Dermis blood vessel endothelial cell (primary cell): Measurements from ENCODE around the gene MMP24. TPM values are rescaled to one million over a fixed set of nuclear protein-coding genes. Genes with fewer than 3 reads are reported as not detected.
A peak's percentile ranks its signal among the peaks of the same experiment; 100 is the strongest.
"Not testable (repeated sequence)": the region's sequence is repeated elsewhere in the genome, so short reads cannot be mapped to it uniquely, and the experiment has no call there.

ENCODE experiments used
- DNase-seq: peaks from one replicate; pipeline ENCODE4 v3.0.0; 2010
- total RNA-seq: library from RNA; depleted of rRNA; stranded (reverse); fragments of >200 nt; gene quantifications from 2 replicates; pipeline ENCODE4 v1.2.3, GENCODE V29; 2014

Gene MMP24
- total RNA-seq, 1 donor from 2014 or later, result 0.68 TPM

DNA sequence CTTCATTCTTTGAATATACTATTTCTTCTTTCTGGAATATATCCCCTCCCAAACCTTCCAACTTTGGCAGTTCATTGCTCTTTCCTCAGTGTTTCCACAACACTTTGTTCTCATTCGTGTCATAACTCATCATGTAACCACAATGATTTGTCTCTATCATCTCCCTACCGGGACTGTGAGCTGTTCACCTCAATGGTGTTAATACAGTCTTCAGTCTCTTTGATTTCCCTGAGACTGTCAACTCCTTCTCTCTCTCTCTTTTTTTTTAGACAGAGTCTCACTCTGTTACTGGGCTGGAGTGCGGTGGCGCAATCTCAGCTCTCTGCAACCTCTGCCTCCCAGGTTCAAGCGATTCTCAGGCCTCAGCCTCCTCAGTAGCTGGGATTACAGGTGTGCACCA, 2.5 kb upstream of the MMP24 start:
- no peak for DNase-seq

GRCh38 chr20:35224536-35224935, 2.0 kb upstream of the MMP24 start:
- no peak for DNase-seq

DNA sequence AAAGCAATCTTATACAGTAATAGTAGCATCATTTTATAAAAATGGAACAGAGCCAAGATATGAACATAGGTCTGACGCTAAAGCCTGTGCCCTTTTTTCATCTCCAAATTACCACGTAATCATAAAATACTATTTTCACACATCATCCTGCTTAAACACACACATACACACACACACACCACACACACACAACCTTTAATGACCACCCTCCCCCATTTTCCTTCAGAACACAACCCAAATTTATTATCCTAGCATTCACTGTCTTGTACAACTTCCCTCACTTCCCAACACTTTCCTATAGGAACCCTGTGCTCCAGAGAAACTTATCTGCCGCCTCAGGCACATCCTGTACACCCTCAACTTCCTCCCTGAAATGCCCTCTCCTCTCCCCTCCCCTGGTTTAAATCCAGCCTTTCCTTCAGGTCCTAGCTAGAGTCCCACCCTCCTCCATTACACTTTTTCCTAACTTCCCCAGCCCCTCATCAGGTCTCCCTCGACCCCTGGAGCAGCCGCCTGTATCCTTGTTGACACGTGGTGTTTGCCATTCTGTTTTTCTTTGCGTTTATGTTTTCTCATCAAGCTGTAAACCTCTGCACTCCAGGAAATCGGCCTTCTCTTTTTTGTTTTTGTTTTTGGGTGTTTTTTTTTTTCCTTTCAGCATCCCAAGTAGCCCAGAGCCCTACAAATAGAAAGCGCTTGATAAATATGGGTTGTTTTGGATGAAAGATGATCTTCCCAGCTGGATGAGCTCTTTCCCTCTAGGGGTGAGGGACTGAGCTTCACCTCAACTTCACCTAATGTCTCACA, 968 bp upstream of the MMP24 start:
- DNase-seq, result peak; percentile 86

DNA sequence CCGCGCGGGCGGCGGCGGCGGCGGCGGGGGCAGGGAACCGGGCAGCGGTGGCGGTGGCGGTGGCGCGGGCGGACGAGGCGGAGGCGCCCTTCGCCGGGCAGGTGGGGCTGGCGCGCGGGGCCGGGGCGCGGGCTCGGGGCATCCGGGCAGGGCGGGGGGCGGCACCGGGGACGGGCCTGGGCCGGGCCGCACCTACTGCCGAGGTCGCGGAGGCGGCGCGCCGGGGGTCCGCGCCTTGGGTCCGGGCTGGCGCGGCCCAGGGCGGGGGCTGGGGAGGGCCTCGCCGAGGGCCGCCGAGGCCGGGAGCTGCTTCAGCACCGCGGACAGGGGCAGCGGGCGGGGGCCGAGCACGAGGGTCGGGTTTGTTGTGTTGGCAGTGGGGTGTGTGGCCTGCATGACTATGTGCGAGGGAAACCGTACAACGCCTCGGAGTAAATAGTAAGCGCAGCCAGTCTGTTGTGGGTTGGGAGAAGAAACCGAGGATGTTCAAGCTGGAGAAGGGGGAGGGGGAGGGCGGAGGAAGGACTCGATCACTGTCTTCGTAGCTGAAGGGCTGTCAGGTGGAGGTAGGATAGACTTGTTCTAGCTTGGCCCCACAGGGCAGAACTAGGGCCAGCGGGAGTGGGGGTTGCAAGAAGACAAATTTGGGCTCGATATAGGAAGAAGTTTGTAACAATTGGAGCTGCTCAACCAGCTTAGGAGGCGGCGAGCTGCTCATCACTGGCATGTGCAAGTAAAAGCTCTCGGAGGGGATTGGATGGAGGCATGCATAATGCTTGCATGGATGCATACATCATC, 593 bp downstream of the MMP24 start:
- peak; percentile 64 for DNase-seq

DNA sequence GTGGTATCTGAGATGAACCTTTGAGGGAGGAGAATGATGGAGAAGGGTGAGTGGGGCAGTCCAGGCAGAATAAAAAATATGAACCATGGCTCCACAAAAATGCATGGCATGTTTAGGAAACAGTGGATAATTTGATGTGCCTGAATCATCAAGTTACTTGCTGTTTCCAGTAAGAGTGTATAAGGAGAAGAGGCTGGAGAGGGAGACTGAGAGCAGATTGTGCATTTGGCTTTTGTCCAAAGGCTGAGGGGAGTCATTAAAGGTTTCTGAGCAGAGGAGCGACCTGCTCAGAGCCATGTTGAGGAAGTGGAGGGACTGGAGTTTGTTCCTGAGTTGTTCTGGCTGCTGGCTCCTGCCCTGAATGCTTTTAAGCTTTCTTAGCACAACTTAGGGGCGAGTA, 6.1 kb downstream of the MMP24 start:
- peak; percentile 68 for DNase-seq

DNA sequence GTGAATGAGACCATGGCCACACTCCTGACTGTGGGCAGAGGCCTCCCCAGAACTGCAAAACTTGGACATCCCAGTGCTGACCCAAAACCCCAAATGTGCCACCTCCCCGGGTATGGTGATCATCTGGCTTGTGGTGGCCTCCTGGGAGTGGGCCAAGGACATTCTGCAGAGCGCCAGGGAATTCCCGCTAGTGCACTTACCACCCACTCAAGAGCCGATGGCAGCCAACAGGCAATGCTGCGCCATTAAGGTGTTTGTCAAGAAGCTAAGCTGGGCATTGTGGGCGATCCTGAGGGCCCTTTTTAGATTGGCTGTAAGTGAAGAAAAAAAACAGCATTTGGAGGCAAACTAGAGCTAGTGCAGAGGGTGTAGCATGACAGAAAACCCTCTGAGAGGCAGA, 9.4 kb downstream of the MMP24 start:
- DNase-seq, result no peak

DNA sequence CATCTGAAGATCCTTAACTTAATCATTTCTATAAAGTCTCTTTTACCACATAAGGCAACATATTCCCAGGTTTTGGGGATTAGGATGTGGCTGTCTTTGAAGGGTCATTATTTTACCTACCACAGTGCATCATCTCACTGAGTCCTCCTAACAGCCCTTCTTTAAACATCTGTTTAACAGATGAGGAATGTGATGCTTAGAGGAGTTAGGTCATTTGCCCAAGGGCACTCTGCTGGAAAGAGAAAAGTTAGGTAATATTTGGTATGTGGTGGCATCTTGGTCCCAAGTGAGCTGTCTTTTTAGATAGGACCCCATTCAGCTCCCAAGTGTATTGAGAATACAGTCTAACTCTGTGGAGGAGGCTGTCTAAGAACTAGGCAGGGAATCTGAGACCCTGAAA, 11.0 kb downstream of the MMP24 start:
- no peak for DNase-seq

GRCh38 chr20:35238170-35238569, 11.7 kb downstream of the MMP24 start:
- DNase-seq, result no peak

DNA sequence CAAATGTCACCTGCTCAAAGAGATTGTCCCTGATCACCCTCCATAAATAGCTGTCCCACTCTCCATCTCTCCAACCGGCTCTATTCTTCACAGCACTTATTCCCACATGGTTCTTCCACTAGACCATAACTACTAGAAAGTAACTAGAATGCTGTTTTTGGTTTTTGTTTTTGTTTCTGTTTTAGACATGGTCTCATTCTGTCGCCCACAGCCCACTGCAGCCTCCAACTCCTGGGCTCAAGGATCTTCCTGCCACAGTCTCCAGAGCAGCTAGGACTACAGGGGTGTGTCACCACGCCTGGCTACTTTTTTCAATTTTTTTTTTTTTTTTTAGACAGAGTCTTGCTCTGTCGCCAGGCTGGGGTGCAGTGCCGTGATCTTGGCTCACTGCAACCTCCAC, 12.2 kb downstream of the MMP24 start:
- DNase-seq, result no peak

DNA sequence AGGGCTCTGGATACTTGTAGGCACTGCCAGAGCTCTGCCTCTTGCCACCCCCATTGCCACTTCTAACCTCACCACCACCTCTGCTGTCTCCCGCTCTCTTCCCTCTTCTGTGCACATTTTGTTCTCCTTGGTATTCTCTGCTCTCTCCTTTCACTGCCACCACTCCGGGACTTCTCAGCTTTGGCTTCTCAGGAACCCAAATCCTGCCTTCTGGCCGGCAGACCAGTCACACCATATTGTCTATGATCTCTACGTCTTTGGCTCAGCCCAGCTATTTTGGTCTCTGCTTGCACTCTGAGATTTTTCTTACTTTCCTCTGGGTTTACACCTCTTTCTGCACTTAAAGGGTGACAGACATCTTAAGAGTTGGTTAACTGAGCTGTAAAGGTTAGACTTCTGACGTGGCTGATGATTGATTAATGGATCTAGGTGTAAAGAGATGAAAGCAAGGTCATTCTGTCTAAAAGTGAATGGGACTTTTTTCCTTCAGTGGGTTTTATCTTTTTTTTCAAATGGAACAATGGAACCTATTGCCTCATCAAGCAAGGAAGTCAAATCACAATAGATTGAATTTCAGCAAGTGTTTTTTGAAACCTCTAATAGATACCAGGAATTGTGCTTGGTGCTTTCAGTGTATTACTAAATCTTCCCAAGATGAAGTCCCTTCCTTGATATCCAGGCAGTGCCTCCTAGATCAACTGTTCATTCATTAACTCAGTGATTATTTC, 13.8 kb downstream of the MMP24 start:
- peak; percentile 29 for DNase-seq

- DNase-seq, result no peak
Measured at GRCh38 chr20:35240811-35241293, 14.4 kb downstream of the MMP24 start.

DNA sequence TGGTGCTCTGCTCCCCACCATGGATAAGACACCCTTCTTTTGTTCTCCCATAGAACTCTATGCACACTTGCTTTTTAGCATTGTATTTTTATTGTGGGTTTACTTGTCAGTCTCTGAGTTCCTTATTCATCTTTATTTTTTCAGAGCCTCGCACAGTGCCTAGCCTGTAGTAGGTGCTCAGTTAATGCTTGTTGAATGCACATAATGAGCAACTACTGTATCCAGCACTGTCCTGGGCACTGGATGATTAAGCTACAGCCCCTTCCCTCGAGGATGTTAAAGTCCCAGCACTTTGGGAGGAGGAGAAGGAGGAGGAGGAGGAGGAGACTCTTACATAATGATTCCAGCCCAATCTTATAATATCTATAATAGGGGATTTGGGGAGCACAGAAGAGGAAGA, 16.8 kb downstream of the MMP24 start:
- DNase-seq, result no peak

DNA sequence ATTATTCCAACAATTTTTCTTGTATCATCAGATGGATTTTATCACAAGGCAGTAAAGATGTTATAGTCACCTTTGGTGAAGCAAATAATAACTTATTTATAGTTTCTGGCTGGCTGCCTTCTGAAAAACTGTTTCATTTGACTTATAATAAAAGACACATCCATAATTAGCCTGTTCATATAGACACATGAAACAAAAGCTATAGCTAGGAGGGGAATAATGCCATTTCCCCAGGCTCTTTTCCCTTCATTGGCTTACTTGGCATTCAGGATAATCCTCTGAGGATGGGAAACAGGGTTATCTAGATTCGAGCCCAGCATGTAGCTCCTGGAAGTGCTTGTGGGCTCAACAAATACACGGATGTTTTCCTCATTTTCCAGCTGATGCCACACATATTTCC, 17.5 kb downstream of the MMP24 start:
- no peak for DNase-seq

DNA sequence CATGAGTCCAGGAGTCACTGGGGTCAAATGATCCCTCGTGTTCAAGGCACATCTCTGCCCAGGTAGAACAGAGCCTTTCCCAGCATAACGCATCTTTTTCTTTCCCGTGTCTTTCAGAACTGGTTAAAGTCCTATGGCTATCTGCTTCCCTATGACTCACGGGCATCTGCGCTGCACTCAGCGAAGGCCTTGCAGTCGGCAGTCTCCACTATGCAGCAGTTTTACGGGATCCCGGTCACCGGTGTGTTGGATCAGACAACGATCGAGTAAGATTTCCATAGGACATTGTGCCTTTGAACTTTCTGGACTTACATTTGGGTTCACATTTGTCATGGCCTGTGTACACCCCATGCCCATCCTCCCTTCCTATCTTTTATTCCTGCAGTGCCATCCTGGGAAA, 20.2 kb downstream of the MMP24 start:
- DNase-seq, result no peak

- DNase-seq, result no peak
Measured at GRCh38 chr20:35248641-35249475, 22.4 kb downstream of the MMP24 start.

GRCh38 chr20:35251613-35251940, 25.1 kb downstream of the MMP24 start:
- no peak for DNase-seq

- no peak for DNase-seq
Measured at GRCh38 chr20:35252037-35252461, 25.6 kb downstream of the MMP24 start.

- not testable (repeated sequence) for DNase-seq
Measured at GRCh38 chr20:35252598-35252997, 26.1 kb downstream of the MMP24 start.

DNA sequence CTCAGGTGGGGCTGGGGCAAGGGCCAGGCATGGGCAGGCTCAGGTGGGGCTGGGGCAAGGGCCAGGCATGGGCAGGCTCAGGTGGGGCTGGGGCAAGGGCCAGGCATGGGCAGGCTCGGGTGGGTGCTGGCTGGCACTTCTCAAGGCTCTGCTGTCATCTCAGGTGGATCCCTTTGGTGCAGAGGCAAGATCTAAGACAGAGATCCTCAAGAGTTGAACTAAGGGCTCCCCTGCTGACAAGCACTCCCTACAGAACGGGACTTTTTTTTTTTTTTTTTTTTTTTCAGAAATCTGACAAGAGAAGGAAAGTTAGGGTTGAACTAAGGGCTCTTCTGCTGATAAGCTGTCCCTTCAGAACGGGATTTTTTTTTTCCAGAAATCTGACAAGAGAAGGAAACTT, 26.5 kb downstream of the MMP24 start:
- DNase-seq, result no peak

DNA sequence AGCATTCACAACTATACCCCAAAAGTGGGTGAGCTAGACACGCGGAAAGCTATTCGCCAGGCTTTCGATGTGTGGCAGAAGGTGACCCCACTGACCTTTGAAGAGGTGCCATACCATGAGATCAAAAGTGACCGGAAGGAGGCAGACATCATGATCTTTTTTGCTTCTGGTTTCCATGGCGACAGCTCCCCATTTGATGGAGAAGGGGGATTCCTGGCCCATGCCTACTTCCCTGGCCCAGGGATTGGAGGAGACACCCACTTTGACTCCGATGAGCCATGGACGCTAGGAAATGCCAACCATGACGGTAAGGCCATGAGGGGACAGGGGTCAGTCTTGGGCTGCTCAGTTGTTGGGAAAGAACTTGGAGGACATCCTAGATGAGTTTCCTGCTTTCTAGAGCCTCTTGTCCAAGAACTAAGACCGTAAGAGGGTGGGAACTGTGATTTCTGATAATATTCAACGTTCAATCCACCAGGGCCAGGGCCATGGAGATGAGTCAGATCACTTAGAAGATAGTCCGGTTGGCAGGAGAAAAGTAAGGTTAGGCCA, 28.0 kb downstream of the MMP24 start:
- no peak for DNase-seq

DNA sequence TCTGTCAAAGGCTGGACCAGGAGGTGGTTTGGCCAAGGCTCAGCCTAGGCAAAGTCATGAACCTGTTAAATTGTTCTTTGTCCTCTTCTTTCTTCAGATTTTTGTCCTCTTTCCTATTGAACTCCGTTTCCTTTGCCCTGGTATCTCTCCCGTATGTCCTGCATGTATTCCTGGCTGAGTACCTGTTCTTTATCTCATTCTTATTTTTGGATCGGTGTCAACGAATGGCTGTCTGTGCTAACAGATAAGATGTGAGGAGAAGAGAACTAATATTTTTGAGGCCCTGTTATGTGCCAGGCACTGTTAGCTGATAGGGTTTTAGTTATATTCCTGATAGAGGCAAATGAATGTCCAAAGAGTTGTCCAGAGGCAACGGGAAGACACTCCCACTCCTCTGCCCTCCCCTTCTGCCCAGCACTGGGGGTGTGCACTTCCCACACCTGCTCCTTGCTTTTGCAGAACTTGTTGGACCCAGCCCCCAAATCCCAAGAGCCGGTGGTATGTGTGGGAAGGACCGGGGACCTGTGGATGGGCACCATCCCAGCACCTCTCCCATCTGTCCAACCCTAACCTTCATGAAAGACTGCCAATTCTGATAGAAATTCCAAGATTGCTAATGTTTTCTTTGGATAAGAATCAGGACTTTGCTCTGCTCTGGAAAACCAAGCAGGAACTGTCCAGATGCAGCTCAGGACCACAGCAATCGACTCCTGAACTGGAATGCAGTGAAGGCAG, 30.9 kb downstream of the MMP24 start:
- DNase-seq, result peak; percentile 64
